ENCODE data around the gene SLC1A3. TPM values are rescaled to one million over a fixed set of nuclear protein-coding genes. Genes with fewer than 3 reads are reported as not detected.

Gene SLC1A3
- total RNA-seq, 1 experiment from 2014 or later = 18.6 TPM

GRCh38 chr5:36682499-36682898, 76.1 kb downstream of the SLC1A3 start:
- H3T11ph ChIP-seq (ENCODE audit: low read length) = no peak overlapping the region
- no peak overlapping the region for H2AFZ ChIP-seq (ENCODE audit: low read length)
- no peaks in the 10 kb centered on the region for H3K79me1 ChIP-seq (ENCODE audit: insufficient read depth, low read depth, low read length, poor library complexity, severe bottlenecking)
- H2BK5ac ChIP-seq (ENCODE audit: insufficient read length, low read length) = no peak overlapping the region
- no peak overlapping the region for H4K8ac ChIP-seq (replicated peaks; ENCODE audit: insufficient read length, low read depth, low read length)
- H3K9ac ChIP-seq (ENCODE audit: extremely low read depth, insufficient read length, low read length) = no peak overlapping the region
- H4K5ac ChIP-seq (ENCODE audit: insufficient read length, low read depth, low read length) = no peak overlapping the region
- no peak overlapping the region for H3K27ac Mint-ChIP-seq
- no peaks in the 10 kb centered on the region for H3K4me1 Mint-ChIP-seq
- H3K18ac ChIP-seq (ENCODE audit: insufficient read length, low read depth, low read length) = no peak overlapping the region
- no peaks in the 10 kb centered on the region for H3K9me3 ChIP-seq (ENCODE audit: control insufficient read depth, low read depth, low read length)
- H3K4me1 ChIP-seq (ENCODE audit: insufficient read depth, low read length) = no peaks in the 10 kb centered on the region
- no peaks in the 10 kb centered on the region for H3K27me3 ChIP-seq (ENCODE audit: insufficient read depth, low read length)
- H2AK5ac ChIP-seq (ENCODE audit: insufficient read length, low read length) = no peak overlapping the region
- H4K91ac ChIP-seq (ENCODE audit: insufficient read length, low read depth, low read length) = no peak overlapping the region
- no peaks in the 10 kb centered on the region for H3K27me3 Mint-ChIP-seq (ENCODE audit: low read depth)
- H3K36me3 Mint-ChIP-seq (ENCODE audit: insufficient read depth in 1 of 3, low read depth in 3 of 3) = peaks cover 0 to 15% (median 12%) of the 10 kb centered on the region in 3 experiments; a peak in 3 of 7 replicates
- no peak overlapping the region for H3K23ac ChIP-seq (ENCODE audit: insufficient read length, low read depth, low read length)
- no peak overlapping the region for H3K4me2 ChIP-seq (ENCODE audit: insufficient read depth, insufficient read length, low read length)
- H2BK15ac ChIP-seq (ENCODE audit: low read depth, low read length) = no peak overlapping the region
- no peaks in the 10 kb centered on the region for H3K23me2 ChIP-seq (ENCODE audit: insufficient read length, low read depth, low read length, poor library complexity, severe bottlenecking)
- no peak for TF ChIP-seq CTCF (conservative IDR thresholded peaks at IDR 0.05)
- no peak overlapping the region for H3K4ac ChIP-seq (ENCODE audit: low read depth, low read length)
- no peak overlapping the region for H2BK120ac ChIP-seq (ENCODE audit: low read depth, low read length, poor library complexity, severe bottlenecking)
- no peak overlapping the region for H3K56ac ChIP-seq (ENCODE audit: insufficient read length, low read depth, low read length)
- H2BK20ac ChIP-seq (ENCODE audit: low read depth, low read length, poor library complexity, severe bottlenecking) = no peak overlapping the region
- no CpG with 5 or more reads among the region's 2 CpGs for WGBS (ENCODE audit: extremely low coverage, insufficient read length, low lambda C conversion rate)
- H3K4me3 Mint-ChIP-seq = no peak overlapping the region
- DNase-seq = no peak
- H3K14ac ChIP-seq (ENCODE audit: insufficient read depth, low read length) = no peak overlapping the region
- no peaks in the 10 kb centered on the region for H3K9me3 Mint-ChIP-seq
- no peak overlapping the region for H3K27ac ChIP-seq (ENCODE audit: insufficient read length, low read depth, low read length)
- no peak overlapping the region for H2BK12ac ChIP-seq (ENCODE audit: insufficient read length, low read depth, low read length)
- no peaks in the 10 kb centered on the region for H3K79me2 ChIP-seq (ENCODE audit: insufficient read depth, low read length)
- H4K20me1 ChIP-seq (ENCODE audit: control insufficient read depth, insufficient read depth, insufficient read length) = no peaks in the 10 kb centered on the region

Data from H9 (cell line).